Natural killer cell (primary cell): ENCODE measurements around the gene SPAG17. TPM values are rescaled to one million over a fixed set of nuclear protein-coding genes. Genes with fewer than 3 reads are reported as not detected.

ENCODE experiments used
- ATAC-seq, 3 donors: fragments of 150-1000 bp in 2 of 3; fragments of 200-7000 bp in 1 of 3; cut with Tn5 transposase; 1 replicate in 1 of 3; 2 replicates in 2 of 3; pipeline ENCODE4 v1.10.0; 2021; ENCODE audit warnings: mild to moderate bottlenecking in 2 of 3, moderate library complexity in 2 of 3
- DNase-seq, 2 donors: peaks; one replicate each; pipeline versions ENCODE4 v3.0.0 to v3.0.0-alpha.2; 2013 to 2021; ENCODE audit warnings: mixed read lengths in 1 of 2
- H3K27ac ChIP-seq: one replicate; pipeline ENCODE4 v1.5.1; 2013; ENCODE audit warnings: mild to moderate bottlenecking, low read length
- H3K27me3 ChIP-seq: one replicate; pipeline ENCODE4 v1.6.1; 2013; ENCODE audit warnings: low read length; ENCODE audit not compliant: control insufficient read depth, insufficient read depth
- H3K36me3 ChIP-seq: one replicate; pipeline ENCODE4 v1.6.1; 2013; ENCODE audit warnings: low read length; ENCODE audit not compliant: control insufficient read depth, insufficient read depth
- H3K4me1 ChIP-seq: one replicate; pipeline ENCODE4 v1.6.1; 2013; ENCODE audit warnings: low read length; ENCODE audit not compliant: control insufficient read depth, insufficient read depth
- H3K4me3 ChIP-seq: one replicate; pipeline ENCODE4 v1.5.1; 2013; ENCODE audit warnings: low read length
- H3K9me3 ChIP-seq: one replicate; pipeline ENCODE4 v1.6.1; 2013; ENCODE audit warnings: low read length; ENCODE audit not compliant: control insufficient read depth, insufficient read depth
- H3K27ac Mint-ChIP-seq, 2 donors: one replicate each; pipeline ENCODE4 v1.8.0; 2022; ENCODE audit warnings: mild to moderate bottlenecking in 2 of 2, mixed read lengths in 2 of 2, moderate library complexity in 1 of 2
- H3K27me3 Mint-ChIP-seq, 2 donors: one replicate each; pipeline ENCODE4 v1.8.0; 2022; ENCODE audit warnings: low read depth in 2 of 2, mixed read lengths in 2 of 2
- H3K36me3 Mint-ChIP-seq: one replicate; pipeline ENCODE4 v1.8.0; 2022; ENCODE audit warnings: mixed read lengths
- H3K4me1 Mint-ChIP-seq, 2 donors: one replicate each; pipeline ENCODE4 v1.8.0; 2022; ENCODE audit warnings: mixed read lengths in 2 of 2
- H3K4me3 Mint-ChIP-seq: one replicate; pipeline ENCODE4 v1.8.0; 2022; ENCODE audit warnings: mild to moderate bottlenecking, moderate library complexity, mixed read lengths
- H3K9me3 Mint-ChIP-seq, 2 donors: one replicate each; pipeline ENCODE4 v1.8.0; 2022; ENCODE audit warnings: mixed read lengths in 2 of 2
- CTCF ChIP-seq: fragments of 200-600 bp; IDR thresholded peaks from one replicate; pipeline ENCODE4 v1.8.0; 2022; ENCODE audit warnings: antibody characterized with exemption
- WGBS: methylation state at CpG from one replicate; pipeline ENCODE4 v1.1.7; 2013; ENCODE audit warnings: missing lambda C conversion rate; ENCODE audit not compliant: insufficient coverage; 5-methylcytosine and 5-hydroxymethylcytosine counted together
- intact Hi-C: fragments of 100-400 bp; cut with micrococcal nuclease; formaldehyde crosslinking; loops from one replicate; pipeline ENCODE4 v1.14.2; 2022
- total RNA-seq, 4 donors: library from RNA; stranded (reverse); fragments of 120-200 nt in 1 of 4; gene quantifications; one replicate each; pipeline versions ENCODE4 v1.2.3 to v1.2.4, GENCODE V29; 2013 to 2022

Gene SPAG17
- total RNA-seq, 3 donors from 2014 or later (not counting 1 experiment from before 2014, with no cell fraction given), result not detected

GRCh38 chr1:118160806-118161205 lies 24.2 kb downstream of the SPAG17 start:
- Histone ChIP-seq H3K27me3 (no peaks in the 10 kb centered on the region), H3K27ac (no peak overlapping the region), H3K36me3 (no peaks in the 10 kb centered on the region), H3K4me3 (no peak overlapping the region), H3K4me1 (no peaks in the 10 kb centered on the region), H3K9me3 (no peaks in the 10 kb centered on the region)
- intact Hi-C loops, result no loop called here
- TF ChIP-seq CTCF, result no peak
- no peaks in the 10 kb centered on the region for H3K4me1 Mint-ChIP-seq
- H3K27me3 Mint-ChIP-seq, result no peaks in the 10 kb centered on the region
- ATAC-seq (no peak), DNase-seq (no peak)
- no peaks in the 10 kb centered on the region for H3K36me3 Mint-ChIP-seq
- peaks cover 2% of the 10 kb centered on the region in 2 donors for H3K9me3 Mint-ChIP-seq
- WGBS, result no CpG with 5 or more reads among the region's 1 CpG
- H3K4me3 Mint-ChIP-seq, result no peak overlapping the region
- no peak overlapping the region for H3K27ac Mint-ChIP-seq

- intact Hi-C loops, result no loop called here
- no peak overlapping the region for H3K4me3 Mint-ChIP-seq
- peaks cover 2% of the 10 kb centered on the region in 2 donors for H3K9me3 Mint-ChIP-seq
- TF ChIP-seq CTCF, result no peak
- 59% methylated on average over 4 of the region's 4 CpGs for WGBS
- no peak overlapping the region for H3K4me3 ChIP-seq
- H3K36me3 ChIP-seq, result no peaks in the 10 kb centered on the region
- no peaks in the 10 kb centered on the region for H3K9me3 ChIP-seq
- H3K27me3 ChIP-seq, result no peaks in the 10 kb centered on the region
- H3K27ac Mint-ChIP-seq, result no peak overlapping the region
- no peaks in the 10 kb centered on the region for H3K36me3 Mint-ChIP-seq
- H3K27ac ChIP-seq, result no peak overlapping the region
- no peaks in the 10 kb centered on the region for H3K27me3 Mint-ChIP-seq
- ATAC-seq (no peak), DNase-seq (no peak)
- no peaks in the 10 kb centered on the region for H3K4me1 ChIP-seq
- H3K4me1 Mint-ChIP-seq, result no peaks in the 10 kb centered on the region
Measured at GRCh38 chr1:118159569-118159968, 25.5 kb downstream of the SPAG17 start.

- Mint-ChIP-seq H3K4me3 (no peak overlapping the region), H3K4me1 (no peaks in the 10 kb centered on the region), H3K36me3 (no peaks in the 10 kb centered on the region), H3K27me3 (no peaks in the 10 kb centered on the region), H3K9me3 (peaks cover 2% of the 10 kb centered on the region in 2 donors), H3K27ac (no peak overlapping the region)
- WGBS, result 92% methylated on average over 1 of the region's 1 CpG
- Histone ChIP-seq H3K4me1 (no peaks in the 10 kb centered on the region), H3K4me3 (no peak overlapping the region), H3K36me3 (no peaks in the 10 kb centered on the region), H3K9me3 (no peaks in the 10 kb centered on the region), H3K27ac (no peak overlapping the region), H3K27me3 (no peaks in the 10 kb centered on the region)
- ATAC-seq (no peak), DNase-seq (no peak)
- intact Hi-C loops, result no loop called here
- TF ChIP-seq CTCF, result no peak
Measured at GRCh38 chr1:118158924-118159323, 26.1 kb downstream of the SPAG17 start.

- Histone ChIP-seq H3K27ac (no peak overlapping the region), H3K9me3 (no peaks in the 10 kb centered on the region), H3K36me3 (no peaks in the 10 kb centered on the region), H3K4me3 (no peak overlapping the region), H3K27me3 (no peaks in the 10 kb centered on the region), H3K4me1 (no peaks in the 10 kb centered on the region)
- H3K4me1 Mint-ChIP-seq, result peaks cover 0 to 3% of the 10 kb centered on the region in 2 donors
- no peak overlapping the region for H3K27ac Mint-ChIP-seq
- H3K36me3 Mint-ChIP-seq, result no peaks in the 10 kb centered on the region
- H3K4me3 Mint-ChIP-seq, result no peak overlapping the region
- intact Hi-C loops, result no loop called here
- ATAC-seq (no peak), DNase-seq (no peak)
- no peaks in the 10 kb centered on the region for H3K27me3 Mint-ChIP-seq
- H3K9me3 Mint-ChIP-seq, result peaks cover 2% of the 10 kb centered on the region in 2 donors
- WGBS, result 69% methylated on average over 2 of the region's 2 CpGs
- no peak for TF ChIP-seq CTCF
Measured at GRCh38 chr1:118157506-118157905, 27.5 kb downstream of the SPAG17 start.
